Measurements from ENCODE around the gene ABCC2. TPM values are rescaled to one million over a fixed set of nuclear protein-coding genes. Genes with fewer than 3 reads are reported as not detected.
"Not testable (repeated sequence)": the region's sequence is repeated elsewhere in the genome, so short reads cannot be mapped to it uniquely, and the experiment has no call there.

The ABCC2 gene
- 1.4 TPM in 2 replicates for polyA plus RNA-seq (2013)

GRCh38 chr10:99782447-99783286 is at the start of gene ABCC2:
Gene ABCC2, plus strand, starts transcription at chr10:99782640. Its CDS starts 205 bp downstream, at chr10:99782845.
- Histone ChIP-seq H3K14ac (ENCODE audit: low read length) (peak within 1 kb of the TSS; percentile 60), H3K79me1 (ENCODE audit: low read length) (peaks cover 16% of the 10 kb centered on the region), H3K27ac (ENCODE audit: low read depth, low read length) (no peak within 1 kb of the TSS), H3K9ac (ENCODE audit: low read length) (no peak within 1 kb of the TSS), H3K4me3 (ENCODE audit: low read depth, low read length) (no peak within 1 kb of the TSS), H3K4ac (ENCODE audit: low read depth, low read length) (no peak within 1 kb of the TSS), H3K27me3 (ENCODE audit: insufficient read depth, low read length) (no peaks in the 10 kb centered on the region), H2AK5ac (ENCODE audit: low read length) (peak within 1 kb of the TSS; percentile 77), H2AFZ (ENCODE audit: insufficient read depth, low read length, poor library complexity) (no peak within 1 kb of the TSS), H2BK12ac (ENCODE audit: low read length) (peak within 1 kb of the TSS; percentile 97), H4K91ac (ENCODE audit: low read depth, low read length) (peak within 1 kb of the TSS; percentile 62), H2BK120ac (ENCODE audit: insufficient read depth, low read length, poor library complexity) (no peak within 1 kb of the TSS), H3K9me3 (ENCODE audit: insufficient read depth, low read depth, low read length) (no peaks in the 10 kb centered on the region), H4K12ac (ENCODE audit: low read depth, low read length) (no peak within 1 kb of the TSS), H3K18ac (ENCODE audit: low read length) (no peak within 1 kb of the TSS), H3K23ac (ENCODE audit: low read length) (no peak within 1 kb of the TSS), H2BK5ac (ENCODE audit: low read depth, low read length, poor library complexity) (no peak within 1 kb of the TSS), H3K4me1 (ENCODE audit: control insufficient read depth in 1 of 2, insufficient read depth in 2 of 2, low read length in 2 of 2) (peaks cover 16 to 20% of the 10 kb centered on the region in 2 experiments), H3K36me3 (ENCODE audit: control insufficient read depth in 1 of 2, insufficient read depth in 2 of 2, low read length in 2 of 2) (no peaks in the 10 kb centered on the region), H3K79me2 (ENCODE audit: control insufficient read depth, insufficient read depth, low read length, poor library complexity) (peaks cover 4% of the 10 kb centered on the region), H4K8ac (ENCODE audit: low read depth, low read length) (no peak within 1 kb of the TSS), H3K4me2 (ENCODE audit: low read length) (no peak within 1 kb of the TSS)
- WGBS (ENCODE audit: extremely low coverage, insufficient coverage, insufficient read length), result no CpG with 5 or more reads among the region's 7 CpGs
- peak in 1 of 2 donors; percentile 18 for DNase-seq

GRCh38 chr10:99733366-99733765 is 49.1 kb upstream of the ABCC2 start:
- Histone ChIP-seq H3K4me2 (ENCODE audit: low read length) (no peak overlapping the region), H3K14ac (ENCODE audit: low read length) (no peak overlapping the region), H3K36me3 (ENCODE audit: control insufficient read depth in 1 of 2, insufficient read depth in 2 of 2, low read length in 2 of 2) (peaks cover 3 to 6% of the 10 kb centered on the region in 2 experiments), H2BK12ac (ENCODE audit: low read length) (no peak overlapping the region), H4K8ac (ENCODE audit: low read depth, low read length) (no peak overlapping the region), H3K18ac (ENCODE audit: low read length) (no peak overlapping the region), H3K4me1 (ENCODE audit: control insufficient read depth in 1 of 2, insufficient read depth in 2 of 2, low read length in 2 of 2) (peaks cover 0 to 1% of the 10 kb centered on the region in 2 experiments), H2BK120ac (ENCODE audit: insufficient read depth, low read length, poor library complexity) (no peak overlapping the region), H3K79me2 (ENCODE audit: control insufficient read depth, insufficient read depth, low read length, poor library complexity) (peaks cover 5% of the 10 kb centered on the region), H2AK5ac (ENCODE audit: low read length) (no peak overlapping the region), H3K23ac (ENCODE audit: low read length) (no peak overlapping the region), H3K27me3 (ENCODE audit: insufficient read depth, low read length) (no peaks in the 10 kb centered on the region), H4K12ac (ENCODE audit: low read depth, low read length) (no peak overlapping the region), H3K79me1 (ENCODE audit: low read length) (peaks cover 9% of the 10 kb centered on the region), H4K91ac (ENCODE audit: low read depth, low read length) (no peak overlapping the region), H2BK5ac (ENCODE audit: low read depth, low read length, poor library complexity) (no peak overlapping the region), H3K4ac (ENCODE audit: low read depth, low read length) (no peak overlapping the region), H2AFZ (ENCODE audit: insufficient read depth, low read length, poor library complexity) (no peak overlapping the region), H3K4me3 (ENCODE audit: low read depth, low read length) (no peak overlapping the region), H3K27ac (ENCODE audit: low read depth, low read length) (no peak overlapping the region), H3K9me3 (ENCODE audit: insufficient read depth, low read depth, low read length) (no peaks in the 10 kb centered on the region), H3K9ac (ENCODE audit: low read length) (no peak overlapping the region)
- no CpG with 5 or more reads among the region's 8 CpGs for WGBS (ENCODE audit: extremely low coverage, insufficient coverage, insufficient read length)
- DNase-seq, result no peak

- DNase-seq; H3K18ac ChIP-seq (ENCODE audit: low read length); H3K79me2 ChIP-seq (ENCODE audit: control insufficient read depth, insufficient read depth, low read length, poor library complexity); H4K91ac ChIP-seq (ENCODE audit: low read depth, low read length); H3K27ac ChIP-seq (ENCODE audit: low read depth, low read length); H3K4ac ChIP-seq (ENCODE audit: low read depth, low read length); H3K4me1 ChIP-seq (ENCODE audit: control insufficient read depth in 1 of 2, insufficient read depth in 2 of 2, low read length in 2 of 2); H3K4me2 ChIP-seq (ENCODE audit: low read length); H3K27me3 ChIP-seq (ENCODE audit: insufficient read depth, low read length); H3K9me3 ChIP-seq (ENCODE audit: insufficient read depth, low read depth, low read length); H3K36me3 ChIP-seq (ENCODE audit: control insufficient read depth in 1 of 2, insufficient read depth in 2 of 2, low read length in 2 of 2); H3K23ac ChIP-seq (ENCODE audit: low read length); H2AFZ ChIP-seq (ENCODE audit: insufficient read depth, low read length, poor library complexity); H3K4me3 ChIP-seq (ENCODE audit: low read depth, low read length); H2BK5ac ChIP-seq (ENCODE audit: low read depth, low read length, poor library complexity); H3K14ac ChIP-seq (ENCODE audit: low read length); H2BK120ac ChIP-seq (ENCODE audit: insufficient read depth, low read length, poor library complexity); H3K79me1 ChIP-seq (ENCODE audit: low read length); H4K12ac ChIP-seq (ENCODE audit: low read depth, low read length); H2BK12ac ChIP-seq (ENCODE audit: low read length); H2AK5ac ChIP-seq (ENCODE audit: low read length); H3K9ac ChIP-seq (ENCODE audit: low read length); H4K8ac ChIP-seq (ENCODE audit: low read depth, low read length): not testable (repeated sequence)
- WGBS (ENCODE audit: extremely low coverage, insufficient coverage, insufficient read length), result no CpG with 5 or more reads among the region's 10 CpGs
These were observed 48.3 kb upstream of the ABCC2 start for GRCh38 chr10:99734111-99734510.

GRCh38 chr10:99740260-99740659 is 42.2 kb upstream of the ABCC2 start:
- no peak overlapping the region for H4K91ac ChIP-seq (ENCODE audit: low read depth, low read length)
- no peaks in the 10 kb centered on the region for H3K79me2 ChIP-seq (ENCODE audit: control insufficient read depth, insufficient read depth, low read length, poor library complexity)
- H3K23ac ChIP-seq (ENCODE audit: low read length), result no peak overlapping the region
- no peaks in the 10 kb centered on the region for H3K9me3 ChIP-seq (ENCODE audit: insufficient read depth, low read depth, low read length)
- no peak overlapping the region for H3K18ac ChIP-seq (ENCODE audit: low read length)
- H3K79me1 ChIP-seq (ENCODE audit: low read length), result no peaks in the 10 kb centered on the region
- H3K4ac ChIP-seq (ENCODE audit: low read depth, low read length), result no peak overlapping the region
- no peak overlapping the region for H2BK12ac ChIP-seq (ENCODE audit: low read length)
- no peak overlapping the region for H4K12ac ChIP-seq (ENCODE audit: low read depth, low read length)
- no peak overlapping the region for H3K14ac ChIP-seq (ENCODE audit: low read length)
- DNase-seq, result no peak
- no peaks in the 10 kb centered on the region for H3K4me1 ChIP-seq (ENCODE audit: control insufficient read depth in 1 of 2, insufficient read depth in 2 of 2, low read length in 2 of 2)
- H3K27me3 ChIP-seq (ENCODE audit: insufficient read depth, low read length), result no peaks in the 10 kb centered on the region
- no peak overlapping the region for H2AFZ ChIP-seq (ENCODE audit: insufficient read depth, low read length, poor library complexity)
- H3K4me2 ChIP-seq (ENCODE audit: low read length), result no peak overlapping the region
- WGBS (ENCODE audit: extremely low coverage, insufficient coverage, insufficient read length), result no CpG with 5 or more reads among the region's 2 CpGs
- H2BK120ac ChIP-seq (ENCODE audit: insufficient read depth, low read length, poor library complexity), result no peak overlapping the region
- H3K9ac ChIP-seq (ENCODE audit: low read length), result no peak overlapping the region
- no peak overlapping the region for H3K27ac ChIP-seq (ENCODE audit: low read depth, low read length)
- no peak overlapping the region for H2BK5ac ChIP-seq (ENCODE audit: low read depth, low read length, poor library complexity)
- no peak overlapping the region for H3K4me3 ChIP-seq (ENCODE audit: low read depth, low read length)
- peaks cover 6 to 9% of the 10 kb centered on the region in 2 experiments for H3K36me3 ChIP-seq (ENCODE audit: control insufficient read depth in 1 of 2, insufficient read depth in 2 of 2, low read length in 2 of 2)
- H4K8ac ChIP-seq (ENCODE audit: low read depth, low read length), result no peak overlapping the region
- no peak overlapping the region for H2AK5ac ChIP-seq (ENCODE audit: low read length)
